D341Med (cell line): ENCODE data around the gene KLF7.
A peak's percentile ranks its signal among the peaks of the same experiment; 100 is the strongest.

Source experiments
- DNase-seq: peaks from one replicate; pipeline ENCODE4 v3.0.0; 2012; ENCODE audit warnings: low spot score

The KLF7 gene

GRCh38 chr2:207123776-207124391 is 41.9 kb downstream of the KLF7 start:
- DNase-seq = no peak

GRCh38 chr2:207123335-207123744 is 42.4 kb downstream of the KLF7 start:
- DNase-seq = no peak

GRCh38 chr2:207122651-207123334 is 43.0 kb downstream of the KLF7 start:
- no peak for DNase-seq

- no peak for DNase-seq
Observed at GRCh38 chr2:207121784-207122183, 44.0 kb downstream of the KLF7 start.

- no peak for DNase-seq
Observed at GRCh38 chr2:207119048-207119447, 46.7 kb downstream of the KLF7 start.

GRCh38 chr2:207117668-207118067 is 48.1 kb downstream of the KLF7 start:
- no peak for DNase-seq

- no peak for DNase-seq
Observed at GRCh38 chr2:207115715-207116364, 49.9 kb downstream of the KLF7 start.

- peak; percentile 48 for DNase-seq
Observed at GRCh38 chr2:207113414-207113813, 52.3 kb downstream of the KLF7 start.

- no peak for DNase-seq
Observed at GRCh38 chr2:207112785-207113184, 53.0 kb downstream of the KLF7 start.

GRCh38 chr2:207112383-207112782 is 53.4 kb downstream of the KLF7 start:
- DNase-seq = no peak

GRCh38 chr2:207111757-207112156 is 54.0 kb downstream of the KLF7 start:
- DNase-seq = no peak

GRCh38 chr2:207110715-207111114 is 55.0 kb downstream of the KLF7 start:
- no peak for DNase-seq

GRCh38 chr2:207110310-207110709 is 55.4 kb downstream of the KLF7 start:
- no peak for DNase-seq

- no peak for DNase-seq
Observed at GRCh38 chr2:207109768-207110167, 56.0 kb downstream of the KLF7 start.

GRCh38 chr2:207108440-207108839 is 57.3 kb downstream of the KLF7 start:
- no peak for DNase-seq

- no peak for DNase-seq
Observed at GRCh38 chr2:207107551-207107950, 58.2 kb downstream of the KLF7 start.

- DNase-seq = peak; percentile 30
Observed at GRCh38 chr2:207107131-207107530, 58.6 kb downstream of the KLF7 start.

GRCh38 chr2:207103132-207103531 is 62.6 kb downstream of the KLF7 start:
- no peak for DNase-seq

GRCh38 chr2:207101984-207102383 is 63.8 kb downstream of the KLF7 start:
- no peak for DNase-seq

- DNase-seq = no peak
Observed at GRCh38 chr2:207097278-207097677, 68.5 kb downstream of the KLF7 start.

GRCh38 chr2:207095963-207096362 is 69.8 kb downstream of the KLF7 start:
- DNase-seq = no peak

GRCh38 chr2:207093234-207093633 is 72.5 kb downstream of the KLF7 start:
- no peak for DNase-seq

- no peak for DNase-seq
Observed at GRCh38 chr2:207092818-207093217, 72.9 kb downstream of the KLF7 start.
